Kasumi-1 (cell line): Measurements from ENCODE around the gene TPM4.
"Not testable (repeated sequence)": the region's sequence is repeated elsewhere in the genome, so short reads cannot be mapped to it uniquely, and the experiment has no call there.

Experiments
- DNase-seq, 2 experiments: peaks; one replicate each; lab custom pipeline; 2025; lab: John Stamatoyannopoulos, UW

The TPM4 gene

DNA sequence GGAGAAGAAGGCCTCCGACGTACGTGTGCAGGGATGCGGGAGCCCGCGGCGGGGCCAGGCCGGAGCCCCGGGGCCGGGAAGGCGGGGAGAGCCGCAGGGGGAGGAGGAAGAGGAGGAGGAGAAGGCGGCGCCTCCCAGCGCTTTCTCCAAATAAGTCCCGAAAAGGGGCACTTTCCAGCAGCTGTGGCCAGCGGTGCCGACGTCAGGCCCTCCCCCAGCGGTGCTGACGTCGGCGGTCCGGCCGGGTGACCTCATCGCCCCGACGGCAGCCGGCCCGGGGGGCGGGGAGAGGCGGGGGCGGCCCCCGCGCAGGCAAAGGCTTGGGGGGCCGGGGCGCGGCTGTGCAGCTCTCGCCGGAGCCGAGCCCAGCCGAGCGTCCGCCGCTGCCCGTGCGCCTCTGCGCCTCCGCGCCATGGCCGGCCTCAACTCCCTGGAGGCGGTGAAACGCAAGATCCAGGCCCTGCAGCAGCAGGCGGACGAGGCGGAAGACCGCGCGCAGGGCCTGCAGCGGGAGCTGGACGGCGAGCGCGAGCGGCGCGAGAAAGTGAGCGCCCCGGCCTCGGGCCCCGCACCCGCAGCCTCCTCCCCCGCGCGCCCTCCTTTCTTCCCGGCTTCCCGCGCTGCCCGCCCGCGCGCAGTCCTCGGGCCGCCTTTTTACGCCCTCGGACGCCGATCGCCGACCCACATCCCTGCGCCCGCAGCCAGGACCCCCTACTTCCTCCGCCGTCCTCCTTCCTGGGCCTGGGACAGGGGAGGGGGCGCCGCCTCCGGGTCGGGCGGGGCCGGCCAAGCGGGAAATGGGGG is at the start of gene TPM4:
TPM4 (plus strand) TSS at position 342 of the 804 bp plus-strand sequence; CDS start at position 413, 71 bp downstream.
- peak; percentile 88 for DNase-seq

DNA sequence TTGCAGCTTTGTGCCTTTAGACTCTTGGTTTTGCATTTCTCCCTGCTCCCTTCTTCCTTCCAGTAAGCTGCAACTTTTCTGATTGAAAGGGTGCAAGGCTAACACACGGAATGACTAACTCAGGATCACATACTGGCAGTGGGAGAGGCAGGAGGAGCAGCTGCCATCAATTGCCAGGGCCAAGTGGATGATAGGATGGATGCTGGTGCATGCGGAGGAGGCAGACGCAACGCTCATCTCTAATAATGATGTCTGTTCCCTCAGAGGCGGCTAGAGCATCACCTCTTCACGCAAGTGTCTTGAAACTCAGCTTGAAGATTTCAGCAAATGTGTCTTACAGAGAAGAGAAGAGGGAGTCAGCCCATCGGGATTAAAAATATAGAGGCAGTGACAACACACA is 49.5 kb upstream of the TPM4 start:
- no peak for DNase-seq

DNA sequence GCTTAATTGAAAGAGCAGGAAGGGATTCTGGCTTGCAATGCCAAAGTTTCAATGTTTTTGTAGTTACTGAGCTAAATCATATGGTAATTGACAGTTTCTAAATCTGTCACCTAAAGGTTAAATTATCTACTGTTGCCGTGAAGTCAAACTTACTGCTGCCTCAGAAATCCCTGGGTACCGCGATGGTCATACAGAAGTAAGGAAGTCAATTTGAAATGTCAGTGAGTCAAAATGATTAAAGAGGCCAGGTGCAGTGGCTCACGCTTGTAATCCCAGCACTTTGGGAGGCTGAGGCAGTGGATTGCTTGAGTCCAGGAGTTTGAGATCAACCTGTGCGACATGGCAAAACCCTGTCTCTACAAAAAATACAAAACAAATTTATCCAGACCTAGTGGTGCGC is 48.8 kb upstream of the TPM4 start:
- no peak for DNase-seq

DNA sequence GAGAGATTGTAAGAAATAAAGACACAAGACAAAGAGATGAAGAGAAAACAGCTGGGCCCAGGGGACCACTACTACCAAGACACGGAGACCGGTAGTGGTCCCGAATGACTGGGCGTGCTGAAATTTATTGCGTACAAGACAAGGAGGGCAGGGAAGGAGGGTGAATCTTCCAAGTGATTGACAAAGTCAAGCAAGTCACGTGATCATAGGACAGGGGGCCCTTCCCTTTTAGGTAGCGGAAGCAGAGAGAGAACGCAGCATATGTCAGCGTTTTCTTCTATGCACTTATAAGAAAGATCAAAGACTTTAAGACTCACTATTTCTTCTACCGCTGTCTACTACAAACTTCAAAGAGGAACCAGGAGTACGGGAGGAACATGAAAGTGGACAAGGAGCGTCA is 46.1 kb upstream of the TPM4 start:
- not testable (repeated sequence) for DNase-seq

DNA sequence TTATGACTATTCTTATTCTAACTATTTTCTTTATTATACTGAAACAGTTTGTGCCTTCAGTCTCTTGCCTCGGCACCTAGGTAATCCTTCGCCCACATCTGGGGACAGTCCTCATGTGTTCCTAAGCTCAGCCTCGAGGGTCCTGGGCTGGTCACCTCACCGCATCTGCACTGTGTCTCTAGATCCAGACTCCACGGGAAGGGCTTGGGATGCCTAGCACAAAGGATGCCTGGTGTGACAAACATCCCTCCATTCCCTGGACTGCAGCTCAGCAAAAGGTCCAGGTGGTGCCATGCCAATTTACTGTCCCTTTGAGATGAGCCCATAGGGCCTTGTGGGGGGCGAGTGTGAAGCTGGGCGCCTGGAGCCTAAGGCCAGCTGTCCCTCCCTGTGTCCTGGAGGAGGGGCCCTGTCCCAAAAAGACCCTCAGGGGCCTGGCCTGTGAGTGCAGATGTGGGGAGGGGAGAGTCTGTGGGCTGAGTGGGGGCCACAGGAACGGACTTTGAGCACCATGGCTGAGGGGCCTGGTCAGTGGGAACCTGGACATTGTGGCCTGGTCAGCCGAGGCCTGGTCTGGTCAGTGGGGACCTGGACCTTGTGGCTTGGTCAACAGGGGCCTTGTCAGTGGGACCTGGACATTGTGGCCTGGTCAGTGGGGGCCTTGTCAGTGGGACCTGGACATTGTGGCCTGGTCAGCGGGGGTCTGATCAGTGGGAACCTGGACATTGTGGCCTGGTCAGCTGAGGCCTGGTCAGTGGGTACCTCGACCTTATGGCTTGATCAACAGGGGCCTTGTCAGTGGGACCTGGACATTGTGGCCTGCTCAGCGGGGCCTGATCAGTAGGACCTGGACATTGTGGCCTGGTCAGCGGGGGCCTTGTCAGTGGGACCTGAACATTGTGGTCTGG is 45.1 kb upstream of the TPM4 start:
- no peak for DNase-seq

DNA sequence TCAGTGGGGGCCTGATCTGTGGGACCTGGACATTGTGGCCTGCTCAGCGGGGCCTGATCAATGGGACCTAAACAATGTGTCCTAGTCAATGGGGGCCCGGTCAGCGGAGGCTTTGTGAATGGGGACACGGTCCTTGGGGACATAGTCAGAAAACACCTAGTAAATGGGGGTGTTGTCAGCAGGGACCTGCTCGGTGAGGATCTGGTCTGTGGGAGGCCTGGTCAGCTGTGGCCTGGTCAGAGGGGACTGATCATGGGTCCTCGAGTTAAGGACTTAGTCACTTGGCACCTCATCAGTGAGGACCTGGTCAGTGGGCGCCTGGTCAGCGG is 44.5 kb upstream of the TPM4 start:
- no peak for DNase-seq

DNA sequence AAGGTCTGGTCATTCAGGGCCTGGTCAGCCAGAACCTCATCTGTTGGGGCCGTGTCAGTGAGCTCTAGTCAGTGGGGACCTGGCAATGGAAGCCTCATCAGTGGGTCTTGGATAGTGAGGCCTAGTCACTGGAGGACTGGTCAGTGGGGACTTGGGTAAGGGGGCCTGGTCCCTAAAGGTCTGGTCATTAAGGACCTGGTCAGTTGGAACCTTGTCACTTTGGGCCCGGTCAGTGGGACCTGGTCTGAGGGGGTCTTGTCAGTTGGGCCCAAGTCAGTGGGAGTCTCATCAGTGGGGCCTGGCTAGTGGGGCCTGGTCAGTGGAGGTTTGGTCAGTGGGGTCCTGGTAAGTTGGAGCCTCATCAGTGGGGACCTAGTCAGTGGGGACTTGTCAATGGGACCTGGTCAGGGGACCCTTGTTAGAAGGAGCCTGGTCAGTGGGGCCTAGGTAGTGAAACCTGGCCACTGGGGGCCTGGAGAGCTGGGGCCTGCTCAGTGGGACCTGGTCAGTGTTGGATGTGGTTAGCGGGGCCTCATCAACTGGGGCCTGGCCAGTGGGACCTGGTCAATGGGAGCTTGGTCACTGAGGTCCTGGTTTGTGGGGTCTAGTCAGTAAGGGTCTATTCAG is 43.7 kb upstream of the TPM4 start:
- DNase-seq = no peak

DNA sequence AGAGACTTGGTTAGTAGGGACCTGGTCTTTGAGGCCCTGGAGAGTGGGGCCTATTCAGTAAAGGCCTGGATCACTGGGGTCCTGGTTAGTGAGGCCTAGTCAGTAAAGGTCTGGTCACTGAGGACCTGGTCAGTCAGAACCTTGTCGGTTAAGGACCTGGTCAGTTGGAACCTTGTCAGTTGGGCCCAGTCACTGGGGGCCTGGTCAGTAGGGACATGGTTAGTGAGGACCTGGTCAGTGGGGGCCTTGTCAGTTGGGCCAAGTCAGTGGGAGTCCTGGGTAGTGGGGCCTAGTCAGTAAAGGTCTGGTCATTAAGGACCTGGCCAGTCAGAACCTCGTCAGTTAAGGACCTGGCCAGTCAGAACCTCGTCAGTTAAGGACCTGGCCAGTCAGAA is 43.2 kb upstream of the TPM4 start:
- no peak for DNase-seq

DNA sequence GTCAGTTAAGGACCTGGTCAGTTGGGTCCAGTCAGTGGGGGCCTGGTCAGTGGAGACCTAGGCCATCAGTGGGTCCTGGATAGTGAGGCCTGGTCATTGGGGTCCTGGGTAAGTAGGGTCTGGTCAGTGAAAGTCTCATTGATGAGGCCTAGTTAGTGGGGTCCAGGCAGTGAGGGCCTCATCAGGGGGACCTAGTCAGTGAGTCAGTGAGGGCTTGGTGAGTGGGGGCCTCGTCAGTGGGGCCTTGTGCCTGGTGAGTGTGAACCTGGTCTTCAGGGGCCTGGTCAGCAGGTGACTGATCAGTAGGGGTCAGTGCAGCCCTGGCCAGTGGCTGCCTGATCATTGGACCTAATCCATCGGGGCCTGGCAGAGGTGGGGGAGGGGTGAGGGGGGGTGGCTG is 42.6 kb upstream of the TPM4 start:
- DNase-seq = no peak

DNA sequence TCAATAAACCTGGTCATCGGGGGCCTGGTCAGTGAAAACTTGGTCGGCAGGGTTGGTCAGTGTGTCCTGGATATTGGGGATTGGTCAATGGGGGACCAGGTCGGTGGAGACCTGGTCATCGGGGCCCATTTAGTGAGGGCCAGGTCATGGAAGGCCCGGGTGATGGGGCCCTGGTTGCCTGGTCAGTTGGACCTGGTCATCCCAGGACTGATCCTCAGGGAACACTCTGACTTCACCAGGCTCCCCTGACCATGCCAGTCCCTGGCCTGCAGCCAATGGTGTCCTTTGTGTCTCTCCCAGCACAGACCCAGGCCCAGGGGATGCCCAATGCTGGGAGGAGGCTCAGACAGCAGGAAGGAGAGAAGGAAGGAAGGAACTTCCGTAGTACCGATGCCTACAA is 42.1 kb upstream of the TPM4 start:
- no peak for DNase-seq

DNA sequence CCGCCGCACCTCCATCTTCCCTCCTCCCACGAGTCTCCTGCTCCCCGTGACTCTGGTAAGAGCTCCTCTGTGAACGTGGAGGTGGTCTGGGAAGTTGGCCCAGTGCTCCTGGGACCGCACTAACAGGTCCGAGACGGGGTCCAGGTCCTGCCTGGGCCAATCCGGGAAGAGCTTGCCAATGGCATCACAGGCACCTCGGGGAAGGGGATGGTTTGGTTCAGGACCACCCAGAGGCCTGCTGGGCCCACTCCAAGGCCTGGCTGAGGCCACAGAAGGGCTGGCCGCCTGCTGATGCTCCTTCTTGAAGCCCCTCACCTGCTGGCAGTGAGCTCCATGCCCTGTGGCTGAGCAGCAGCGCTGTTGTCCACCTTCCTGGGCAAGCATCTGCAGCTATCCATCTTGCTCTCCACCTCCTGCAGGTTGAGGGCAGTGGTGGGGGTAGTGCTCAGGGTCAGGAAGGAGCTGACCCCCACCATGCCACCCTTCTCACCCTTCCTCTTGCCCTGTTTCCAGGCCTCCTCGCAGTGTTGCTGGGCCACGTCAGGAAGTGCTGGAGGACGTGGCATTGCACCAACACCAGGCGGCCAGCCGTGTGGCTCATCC is 41.2 kb upstream of the TPM4 start:
- DNase-seq = no peak

DNA sequence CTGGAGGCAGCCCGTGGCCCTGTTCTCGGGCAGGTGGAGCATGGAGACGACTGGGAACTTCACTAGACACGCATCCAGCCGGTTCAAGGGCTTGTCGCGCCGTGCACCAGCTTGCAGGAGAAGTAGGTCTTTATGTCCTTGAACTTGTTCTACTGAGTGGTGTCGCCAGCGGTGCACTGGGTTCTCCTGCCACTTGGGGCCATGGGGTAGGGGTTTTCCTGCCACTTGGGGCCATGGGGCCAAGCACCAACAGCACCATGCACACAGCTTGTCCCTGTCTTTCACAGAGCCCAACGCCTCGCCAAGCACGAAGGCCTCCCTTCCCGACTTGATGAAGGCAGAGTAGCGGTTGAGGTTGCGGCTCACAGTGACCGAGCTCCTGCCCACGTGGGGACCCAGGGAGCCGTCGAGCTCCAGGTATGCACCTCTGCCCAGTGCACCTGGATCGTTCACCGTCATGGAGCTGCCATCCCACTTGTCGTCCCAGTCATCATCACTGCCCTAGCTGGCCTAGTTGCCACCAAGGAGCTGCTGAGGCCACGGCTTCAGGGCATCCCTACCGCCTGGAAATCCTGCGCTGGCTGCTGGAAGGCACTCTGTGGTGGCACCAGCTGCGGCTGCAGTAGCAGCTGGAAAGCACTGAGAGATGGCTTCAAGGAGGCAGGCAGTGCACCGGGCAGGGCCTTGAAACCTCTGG is 40.5 kb upstream of the TPM4 start:
- DNase-seq = no peak

DNA sequence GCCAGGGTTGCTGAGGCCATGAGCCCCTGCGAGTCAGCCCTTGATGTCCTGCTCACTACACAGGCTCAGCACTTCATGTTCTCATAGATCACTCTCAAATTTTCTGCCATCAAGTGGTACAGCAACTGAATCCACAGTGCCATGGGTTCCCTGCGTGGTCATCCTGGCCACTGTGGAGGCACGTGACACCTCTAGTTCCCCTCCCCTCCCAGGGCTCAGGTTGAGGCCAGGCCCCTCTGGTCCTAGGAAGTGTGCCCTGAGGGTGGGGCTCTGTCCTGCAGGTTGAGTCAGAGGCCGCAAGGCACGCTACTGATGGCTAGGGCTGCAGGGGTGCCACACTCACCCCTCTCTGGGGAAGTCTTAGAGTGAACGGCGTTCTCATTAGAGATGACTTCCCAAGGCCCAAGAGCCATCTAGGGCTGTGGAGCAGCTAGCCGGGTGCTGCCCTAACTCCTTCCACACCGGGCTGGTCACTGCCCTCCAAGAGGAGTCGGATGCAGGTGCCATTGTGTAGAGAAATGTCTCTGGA is 39.8 kb upstream of the TPM4 start:
- no peak for DNase-seq

DNA sequence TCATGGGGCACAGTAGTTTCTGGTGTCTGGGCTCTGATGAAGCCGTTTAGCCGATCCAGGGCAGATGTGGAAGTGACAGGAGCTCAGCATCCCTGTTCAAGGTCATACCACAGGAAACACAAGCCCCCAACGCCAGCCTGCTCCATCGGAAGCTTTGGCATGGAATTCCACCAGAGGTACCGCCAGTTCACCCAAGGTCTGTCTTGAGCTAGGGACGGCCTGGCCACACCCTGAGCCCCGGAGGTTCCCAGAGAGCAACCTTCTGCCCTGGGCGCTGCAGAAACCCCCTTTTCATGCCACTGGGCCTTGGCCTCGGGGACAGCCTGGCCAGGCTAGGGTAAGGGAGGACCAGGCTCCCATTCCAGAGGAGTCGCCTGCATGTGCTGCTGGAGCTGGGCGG is 39.4 kb upstream of the TPM4 start:
- DNase-seq = no peak

DNA sequence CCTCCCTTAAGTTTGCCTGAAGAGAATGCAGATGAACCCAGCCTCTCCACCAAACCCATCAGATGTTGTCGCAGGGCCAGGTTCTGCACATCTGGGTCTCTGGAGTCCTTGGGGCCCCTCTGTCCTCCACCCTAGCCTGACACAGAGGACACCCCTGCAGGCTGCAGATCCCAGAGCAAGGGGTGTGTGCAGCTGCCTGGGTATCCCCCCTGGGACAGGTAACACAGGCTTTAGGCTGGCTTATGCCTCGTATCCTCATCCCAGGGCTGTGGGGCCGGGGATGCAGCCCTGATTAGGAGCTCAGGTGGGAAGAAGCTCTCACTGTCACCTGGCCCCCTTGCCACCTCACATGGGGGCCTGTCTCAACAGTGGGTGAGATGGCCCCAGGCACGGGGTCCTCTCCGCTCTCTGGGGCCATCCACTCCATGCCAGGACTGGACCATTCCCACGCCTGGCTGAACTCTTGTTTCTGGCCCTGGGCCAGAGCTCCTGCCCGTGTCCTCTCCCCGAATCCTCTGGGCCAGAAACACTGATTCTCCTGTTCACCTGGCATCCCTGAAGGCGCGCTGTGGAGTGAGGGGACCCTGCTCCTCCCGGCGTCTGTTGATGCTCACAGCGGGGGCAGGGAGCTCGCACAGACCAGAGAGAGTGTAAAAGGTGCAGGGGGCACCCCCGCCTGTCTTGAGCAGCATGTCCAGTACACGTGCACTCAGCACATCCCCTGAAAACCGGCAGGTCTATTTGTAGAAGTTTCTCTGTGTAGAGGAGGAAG is 38.7 kb upstream of the TPM4 start:
- DNase-seq = no peak

DNA sequence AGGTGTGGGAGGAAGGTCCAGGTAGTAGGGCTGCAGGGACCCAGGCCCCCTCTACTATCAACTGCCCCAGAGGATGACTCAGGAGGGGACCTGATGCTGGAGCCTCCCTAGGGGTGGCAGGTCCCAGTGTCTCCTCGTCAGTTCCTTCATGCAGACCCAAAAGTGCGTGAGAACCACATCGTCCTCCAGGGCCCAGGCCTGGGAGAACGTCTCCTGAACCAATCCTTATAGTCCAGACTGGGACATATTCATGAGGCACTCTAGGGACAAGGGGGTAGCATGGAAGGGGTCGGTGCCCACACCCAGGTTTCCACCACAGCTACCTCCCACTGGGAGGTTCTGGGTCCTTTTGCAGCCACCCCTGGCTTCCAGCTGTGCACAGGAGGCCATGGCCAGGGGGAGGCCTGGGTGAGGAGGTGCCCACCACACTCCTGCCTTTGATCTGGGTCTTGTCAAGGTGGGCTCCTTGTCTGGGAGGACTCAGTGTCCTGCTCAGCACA is 38.0 kb upstream of the TPM4 start:
- DNase-seq = no peak

DNA sequence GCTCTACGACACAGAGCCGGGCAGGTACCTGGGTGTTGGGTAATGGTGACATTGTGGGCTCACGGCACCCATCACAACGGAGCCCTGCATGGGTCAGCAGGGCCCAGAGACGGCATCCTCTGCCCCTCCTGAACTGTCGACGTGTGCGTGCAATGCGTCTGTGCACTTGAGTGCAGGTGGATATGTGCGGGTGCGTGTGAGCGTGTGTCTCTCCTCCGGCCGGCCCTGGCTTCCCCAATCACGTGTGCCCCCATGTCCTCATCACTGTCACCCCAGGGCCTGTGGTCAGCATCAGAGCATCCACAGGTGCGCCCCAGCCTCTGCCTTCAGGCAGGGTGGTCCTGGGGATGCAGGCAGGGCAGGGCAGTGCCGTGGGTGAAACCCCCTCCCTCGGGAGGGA is 37.2 kb upstream of the TPM4 start:
- DNase-seq = no peak

DNA sequence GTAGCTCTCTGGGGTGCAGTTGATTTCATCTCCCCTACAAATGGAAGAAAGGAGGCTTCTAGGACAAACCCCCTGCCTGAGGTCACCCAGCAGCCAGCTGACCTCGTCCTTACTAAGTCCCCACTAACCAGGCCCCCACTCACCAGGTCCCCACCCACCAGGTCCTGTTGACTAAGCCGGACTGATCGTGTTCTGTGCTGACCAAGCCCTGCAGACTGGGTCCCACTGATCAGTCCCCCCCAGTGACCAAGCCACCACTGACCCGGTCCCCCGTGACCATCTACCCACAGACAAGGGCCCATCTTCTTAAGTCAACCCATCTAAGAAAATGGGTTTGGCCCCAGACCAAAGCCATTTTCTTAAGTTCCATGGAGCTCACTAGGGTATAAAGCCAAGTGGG is 36.8 kb upstream of the TPM4 start:
- no peak for DNase-seq

DNA sequence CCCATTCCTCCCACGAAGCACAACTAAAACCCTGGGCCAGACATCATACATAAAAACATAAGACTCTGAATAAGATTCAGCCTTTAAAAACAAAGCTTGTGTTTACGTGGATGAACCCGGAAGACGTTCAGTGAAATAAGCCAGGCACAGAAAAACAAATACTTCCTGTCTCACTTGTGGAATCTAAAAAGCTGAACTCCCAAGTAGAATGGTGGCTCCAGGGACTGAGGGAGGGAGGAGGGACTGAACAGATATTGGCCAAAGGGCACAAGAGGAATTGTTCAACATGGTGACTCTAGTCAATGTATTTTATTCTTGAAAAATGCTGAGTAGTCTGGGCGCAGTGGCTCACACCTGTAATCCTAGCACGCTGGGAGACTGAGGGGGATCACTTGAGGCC is 35.7 kb upstream of the TPM4 start:
- no peak for DNase-seq

DNA sequence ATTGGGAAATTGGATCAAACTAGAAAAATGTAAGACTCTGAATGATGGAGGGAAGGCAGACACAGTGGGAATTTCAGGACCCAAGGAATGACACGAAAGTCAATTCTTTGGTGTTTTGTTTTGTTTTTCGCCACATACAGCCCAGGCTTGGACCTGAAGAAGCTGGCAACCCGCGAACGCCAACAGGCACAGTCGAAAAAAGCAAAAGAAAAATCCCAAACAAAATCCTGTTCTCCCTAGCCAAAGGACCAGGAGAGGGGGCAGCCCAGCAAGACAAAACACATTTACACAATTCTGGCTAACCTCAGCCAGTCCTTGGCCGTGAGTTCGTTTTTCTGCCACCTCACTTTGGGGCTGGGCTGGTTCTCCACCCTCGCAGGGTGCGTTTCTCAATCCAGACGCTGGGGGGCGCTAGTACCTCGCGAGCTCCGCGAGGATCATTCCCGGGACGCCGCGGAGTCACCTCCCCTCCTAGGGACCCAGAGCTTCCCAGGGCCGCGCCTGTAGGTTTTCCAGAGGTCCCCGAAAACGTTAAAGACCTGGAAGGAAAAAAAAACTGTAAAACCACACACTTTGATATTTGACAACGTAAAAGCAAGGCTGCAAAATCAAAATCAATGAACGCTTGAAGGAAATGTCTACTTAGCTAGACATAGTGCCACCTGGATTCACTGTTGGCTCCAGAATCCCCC is 34.9 kb upstream of the TPM4 start:
- peak; percentile 60 to 69 for DNase-seq
